CD4-positive, alpha-beta T cell (primary cell): Measurements from ENCODE around the gene TMCO4. TPM values are rescaled to one million over a fixed set of nuclear protein-coding genes. Genes with fewer than 3 reads are reported as not detected.

Source experiments
- ATAC-seq: fragments of 200-7000 bp; cut with Tn5 transposase; one replicate; pipeline ENCODE4 v1.10.0; 2022; ENCODE audit warnings: mild to moderate bottlenecking; ENCODE audit not compliant: poor library complexity
- CTCF ChIA-PET: fragments of 350-600 bp; sonication (Branson Sonifier 250); formaldehyde crosslinking; loops from one replicate; lab custom pipeline; 2021; ENCODE audit warnings: antibody characterized with exemption, inconsistent platforms; lab: Charles Lee
- POLR2A ChIA-PET: fragments of 350-600 bp; sonication (Branson Sonifier 250); formaldehyde crosslinking; loops from one replicate; lab custom pipeline; 2021; ENCODE audit warnings: antibody characterized with exemption, inconsistent platforms; lab: Charles Lee
- DNase-seq, 14 experiments: peaks; one replicate each; pipeline ENCODE4 v3.0.0-alpha.2; 2013 to 2020; ENCODE audit warnings: mixed read lengths in 2 of 14
- H3K27ac ChIP-seq, 2 donors: one replicate each; pipeline versions ENCODE4 v1.5.1 to v1.7.0; 2013; ENCODE audit warnings: low read length in 2 of 2, low read depth in 1 of 2, mild to moderate bottlenecking in 1 of 2
- H3K27me3 ChIP-seq, 2 experiments: 1 replicate in 1 of 2; 2 replicates in 1 of 2; pipeline versions ENCODE4 v1.6.1 to v1.7.0; 2013; ENCODE audit warnings: low read length in 2 of 2, control low read depth in 1 of 2, mild to moderate bottlenecking in 1 of 2, moderate library complexity in 1 of 2; ENCODE audit not compliant: insufficient read depth in 2 of 2, control insufficient read depth in 1 of 2
- H3K36me3 ChIP-seq: one replicate; pipeline ENCODE4 v1.6.1; 2013; ENCODE audit warnings: low read length, control low read depth; ENCODE audit not compliant: insufficient read depth
- H3K4me1 ChIP-seq: one replicate; pipeline ENCODE4 v1.6.1; 2013; ENCODE audit warnings: low read length, control low read depth; ENCODE audit not compliant: insufficient read depth
- H3K4me3 ChIP-seq: one replicate; pipeline ENCODE4 v1.5.1; 2013; ENCODE audit warnings: mild to moderate bottlenecking, low read length, moderate library complexity
- H3K9me3 ChIP-seq, 2 experiments: 1 replicate in 1 of 2; 2 replicates in 1 of 2; pipeline versions ENCODE4 v1.6.1 to v1.7.0; 2013; ENCODE audit warnings: low read length in 2 of 2, mild to moderate bottlenecking in 2 of 2, control low read depth in 1 of 2, moderate library complexity in 1 of 2; ENCODE audit not compliant: control insufficient read depth in 1 of 2, insufficient read depth in 1 of 2
- H3K27ac Mint-ChIP-seq: one replicate; pipeline ENCODE4 v1.8.0; 2020; ENCODE audit warnings: mixed read lengths
- H3K27me3 Mint-ChIP-seq: one replicate; pipeline ENCODE4 v1.8.0; 2021; ENCODE audit warnings: mixed read lengths
- H3K36me3 Mint-ChIP-seq: one replicate; pipeline ENCODE4 v1.8.0; 2021; ENCODE audit warnings: low read depth, mixed read lengths
- H3K4me1 Mint-ChIP-seq: one replicate; pipeline ENCODE4 v1.8.0; 2021; ENCODE audit warnings: low read depth, mixed read lengths
- H3K4me3 Mint-ChIP-seq: one replicate; pipeline ENCODE4 v1.8.0; 2020; ENCODE audit warnings: mild to moderate bottlenecking, mixed read lengths
- H3K9me3 Mint-ChIP-seq: one replicate; pipeline ENCODE4 v1.8.0; 2020; ENCODE audit warnings: mixed read lengths
- intact Hi-C, 2 experiments: fragments of 100-400 bp; cut with DNase I in 1 of 2; cut with micrococcal nuclease in 1 of 2; formaldehyde crosslinking; loops; one replicate each; pipeline versions ENCODE4 v1.15.1 to v1.9.0; 2023 to 2025; cut with DNase I, micrococcal nuclease
- total RNA-seq, 174 experiments: library from RNA in 2 of 174; stranded (reverse) in 2 of 174; gene quantifications; one replicate each; pipeline ENCODE4 v1.2.3 and lab custom pipeline; 2021 to 2026
- TF ChIP-seq, protein P1 (sequence below): fragments of 200-600 bp; IDR thresholded peaks from one replicate; pipeline ENCODE4 v1.8.0; 2022; ENCODE audit warnings: antibody characterized with exemption, mild to moderate bottlenecking

TMCO4 gene
- total RNA-seq, 2 experiments from 2014 or later: 12.4 to 13.9 TPM

DNA sequence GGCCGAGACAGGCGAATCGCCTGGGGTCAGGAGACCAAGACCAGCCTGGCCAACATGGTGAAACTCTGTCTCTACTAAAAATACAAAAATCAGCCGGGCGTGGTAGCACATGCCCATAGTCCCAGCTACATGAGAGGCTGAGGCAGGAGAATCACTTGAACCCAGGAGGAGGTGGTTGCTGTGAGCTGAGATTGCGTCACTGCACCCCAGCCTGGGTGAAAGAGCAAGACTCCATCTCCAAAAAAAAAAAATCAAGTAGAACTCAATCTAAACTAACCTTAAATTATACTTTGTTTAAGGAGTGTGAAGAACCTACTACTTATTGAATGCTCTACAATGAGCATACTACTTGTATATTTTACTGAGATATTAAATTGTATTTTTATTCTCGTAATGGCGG, 45.8 kb upstream of the TMCO4 start:
- H3K36me3 Mint-ChIP-seq: no peaks in the 10 kb centered on the region
- ChIA-PET POLR2A (no interaction called here), CTCF (no interaction called here)
- H3K9me3 Mint-ChIP-seq: no peaks in the 10 kb centered on the region
- intact Hi-C loops: no loop called here
- no peak overlapping the region for H3K4me3 ChIP-seq
- no peak for ATAC-seq
- peaks cover 23% of the 10 kb centered on the region for H3K27me3 Mint-ChIP-seq
- H3K4me1 ChIP-seq: no peaks in the 10 kb centered on the region
- H3K27me3 ChIP-seq: peaks cover 9 to 10% of the 10 kb centered on the region in 2 experiments
- no peak overlapping the region for H3K27ac Mint-ChIP-seq
- no peaks in the 10 kb centered on the region for H3K4me1 Mint-ChIP-seq
- H3K27ac ChIP-seq: no peak overlapping the region
- TF ChIP-seq, protein P1, sequence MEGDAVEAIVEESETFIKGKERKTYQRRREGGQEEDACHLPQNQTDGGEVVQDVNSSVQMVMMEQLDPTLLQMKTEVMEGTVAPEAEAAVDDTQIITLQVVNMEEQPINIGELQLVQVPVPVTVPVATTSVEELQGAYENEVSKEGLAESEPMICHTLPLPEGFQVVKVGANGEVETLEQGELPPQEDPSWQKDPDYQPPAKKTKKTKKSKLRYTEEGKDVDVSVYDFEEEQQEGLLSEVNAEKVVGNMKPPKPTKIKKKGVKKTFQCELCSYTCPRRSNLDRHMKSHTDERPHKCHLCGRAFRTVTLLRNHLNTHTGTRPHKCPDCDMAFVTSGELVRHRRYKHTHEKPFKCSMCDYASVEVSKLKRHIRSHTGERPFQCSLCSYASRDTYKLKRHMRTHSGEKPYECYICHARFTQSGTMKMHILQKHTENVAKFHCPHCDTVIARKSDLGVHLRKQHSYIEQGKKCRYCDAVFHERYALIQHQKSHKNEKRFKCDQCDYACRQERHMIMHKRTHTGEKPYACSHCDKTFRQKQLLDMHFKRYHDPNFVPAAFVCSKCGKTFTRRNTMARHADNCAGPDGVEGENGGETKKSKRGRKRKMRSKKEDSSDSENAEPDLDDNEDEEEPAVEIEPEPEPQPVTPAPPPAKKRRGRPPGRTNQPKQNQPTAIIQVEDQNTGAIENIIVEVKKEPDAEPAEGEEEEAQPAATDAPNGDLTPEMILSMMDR: no peak
- H3K9me3 ChIP-seq: no peaks in the 10 kb centered on the region
- H3K4me3 Mint-ChIP-seq: no peak overlapping the region
- no peak for DNase-seq
- H3K36me3 ChIP-seq: no peaks in the 10 kb centered on the region

DNA sequence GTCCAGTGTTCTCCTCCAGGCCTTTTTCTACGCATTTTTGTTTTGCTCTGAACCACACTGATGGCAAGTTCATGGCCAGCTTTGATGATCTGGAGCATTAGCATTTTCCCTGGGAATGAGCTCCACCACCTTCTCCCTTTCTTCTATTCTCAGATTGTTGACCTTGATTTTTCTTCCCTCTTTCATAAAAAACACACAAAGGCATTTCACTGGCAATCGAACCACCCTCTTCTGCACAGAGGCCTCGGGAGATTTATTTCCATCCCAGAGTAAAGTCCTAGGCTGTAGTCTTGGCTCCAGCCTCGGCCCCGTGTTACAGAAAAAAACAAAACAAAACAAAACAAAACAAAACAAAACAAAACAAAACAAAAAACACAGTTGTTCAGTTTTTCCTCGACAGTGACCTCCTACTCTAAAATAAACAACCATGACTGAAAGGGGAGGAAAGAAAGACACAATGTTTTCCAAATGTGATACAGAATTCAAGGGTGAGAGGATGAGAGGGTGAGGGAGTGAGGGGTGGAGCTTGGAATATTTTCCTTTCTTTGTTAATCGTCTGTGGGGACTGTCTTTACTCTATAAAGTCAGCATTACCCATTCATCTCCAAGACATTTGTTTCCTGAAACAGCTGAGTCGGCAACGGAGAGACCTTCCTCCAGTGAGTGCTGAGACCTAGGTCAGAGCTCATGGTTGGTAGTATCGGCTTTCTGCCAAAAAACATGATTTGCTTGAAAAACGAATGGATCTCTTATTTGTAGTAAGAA, 45.2 kb upstream of the TMCO4 start:
- H3K36me3 Mint-ChIP-seq: no peaks in the 10 kb centered on the region
- CTCF ChIA-PET: no interaction called here
- peaks cover 23% of the 10 kb centered on the region for H3K27me3 Mint-ChIP-seq
- Histone ChIP-seq H3K27me3 (peaks cover 9 to 10% of the 10 kb centered on the region in 2 experiments), H3K36me3 (no peaks in the 10 kb centered on the region), H3K4me1 (no peaks in the 10 kb centered on the region), H3K27ac (no peak overlapping the region), H3K4me3 (no peak overlapping the region), H3K9me3 (no peaks in the 10 kb centered on the region)
- ATAC-seq: no peak
- TF ChIP-seq, protein P1: no peak
- no peak for DNase-seq
- no peaks in the 10 kb centered on the region for H3K9me3 Mint-ChIP-seq
- H3K27ac Mint-ChIP-seq: no peak overlapping the region
- POLR2A ChIA-PET: interaction anchor here (0.6 kb wide), 1 partner anchor 31 kb away, joined by 6 read pairs; no protein-coding TSS in a partner anchor
- intact Hi-C loops: no loop called here
- no peak overlapping the region for H3K4me3 Mint-ChIP-seq
- no peaks in the 10 kb centered on the region for H3K4me1 Mint-ChIP-seq

DNA sequence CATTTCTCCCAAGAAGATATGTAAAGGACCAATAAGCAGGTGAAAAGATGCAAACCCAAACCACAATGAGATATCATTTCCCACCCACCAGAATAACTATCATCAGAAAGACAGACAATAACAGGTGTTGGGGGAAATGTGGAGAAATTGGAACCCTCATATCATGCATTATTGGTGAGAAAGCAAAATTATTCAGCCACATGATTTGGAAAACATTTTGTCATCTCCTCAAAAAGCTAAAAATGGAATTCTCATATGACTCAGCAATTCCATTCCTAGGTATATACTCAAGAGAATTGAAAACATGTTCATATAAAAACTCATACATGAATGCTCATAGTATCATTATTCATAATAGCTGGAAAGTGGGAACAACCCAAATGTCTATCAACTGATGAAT, 40.5 kb upstream of the TMCO4 start:
- TF ChIP-seq, protein P1: no peak
- ATAC-seq: no peak

More for the DNA sequence above, 40.5 kb upstream of the TMCO4 start:
- no peak overlapping the region for H3K27ac Mint-ChIP-seq
- ChIA-PET CTCF (interaction anchor here (0.6 kb wide), 1 partner anchor 9 kb away, joined by 3 read pairs; no protein-coding TSS in a partner anchor), POLR2A (no interaction called here)
- DNase-seq: no peak
- Histone ChIP-seq H3K36me3 (no peaks in the 10 kb centered on the region), H3K9me3 (no peaks in the 10 kb centered on the region), H3K27ac (no peak overlapping the region), H3K4me3 (no peak overlapping the region), H3K4me1 (no peaks in the 10 kb centered on the region), H3K27me3 (peaks cover 0 to 7% of the 10 kb centered on the region in 2 experiments)
- H3K4me3 Mint-ChIP-seq: no peak overlapping the region
- H3K9me3 Mint-ChIP-seq: no peaks in the 10 kb centered on the region
- H3K27me3 Mint-ChIP-seq: peaks cover 22% of the 10 kb centered on the region
- intact Hi-C loops: no loop called here
- H3K4me1 Mint-ChIP-seq: no peaks in the 10 kb centered on the region
- no peaks in the 10 kb centered on the region for H3K36me3 Mint-ChIP-seq
